T-helper 9 cell (primary cell): Measurements from ENCODE around the gene GNAZ.

Source experiments
- DNase-seq: peaks from one replicate; pipeline ENCODE4 v3.0.0-alpha.2; 2020

GNAZ gene

DNA sequence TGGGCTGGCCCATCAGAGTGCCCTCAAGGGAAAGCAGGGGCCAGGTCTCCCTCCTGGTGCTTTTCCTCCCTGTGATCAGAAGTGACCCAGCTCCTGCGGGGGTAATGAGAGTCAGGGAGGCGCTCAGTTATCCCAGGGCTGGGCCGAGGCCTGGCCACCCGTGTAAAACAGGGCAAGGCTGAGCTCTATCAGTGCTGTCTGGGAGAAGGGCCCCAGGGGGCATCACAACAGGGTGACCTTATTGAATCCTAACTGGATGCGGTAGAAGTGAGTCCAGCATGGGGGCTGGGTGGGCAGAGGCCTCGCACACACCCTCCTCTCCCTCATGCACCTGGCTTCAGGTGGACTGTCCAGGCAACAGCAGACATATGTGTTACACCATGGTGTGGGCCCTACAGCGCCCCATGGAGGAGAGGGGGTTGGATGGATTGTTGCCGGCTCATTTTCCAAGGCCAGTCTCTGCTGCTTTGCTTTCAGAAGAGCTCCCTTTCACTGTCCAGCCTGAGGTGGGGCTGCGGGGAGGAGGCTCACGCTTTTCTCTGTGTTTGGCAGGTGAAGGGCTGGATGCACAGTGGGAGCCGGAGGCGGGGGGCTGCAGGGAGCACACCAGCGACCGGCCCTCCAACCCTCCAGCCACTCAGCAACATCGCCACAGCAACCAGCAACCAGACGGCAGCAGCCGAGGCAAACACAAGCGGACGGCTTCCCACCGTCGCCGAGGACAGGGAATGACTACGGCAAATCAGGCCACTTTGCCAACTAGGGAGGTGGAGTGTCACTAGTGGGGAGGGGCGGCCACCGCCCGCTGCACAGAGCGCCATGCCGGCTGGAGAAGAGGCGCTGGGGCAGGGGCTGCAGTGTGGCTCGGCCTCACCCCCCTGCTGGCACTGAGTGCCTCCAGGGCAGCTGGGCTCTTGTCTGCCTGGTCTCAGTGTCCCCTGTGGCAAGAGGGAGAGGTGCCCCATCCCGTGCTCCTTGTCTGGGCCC lies 24.7 kb downstream of the GNAZ start:
- DNase-seq: no peak

DNA sequence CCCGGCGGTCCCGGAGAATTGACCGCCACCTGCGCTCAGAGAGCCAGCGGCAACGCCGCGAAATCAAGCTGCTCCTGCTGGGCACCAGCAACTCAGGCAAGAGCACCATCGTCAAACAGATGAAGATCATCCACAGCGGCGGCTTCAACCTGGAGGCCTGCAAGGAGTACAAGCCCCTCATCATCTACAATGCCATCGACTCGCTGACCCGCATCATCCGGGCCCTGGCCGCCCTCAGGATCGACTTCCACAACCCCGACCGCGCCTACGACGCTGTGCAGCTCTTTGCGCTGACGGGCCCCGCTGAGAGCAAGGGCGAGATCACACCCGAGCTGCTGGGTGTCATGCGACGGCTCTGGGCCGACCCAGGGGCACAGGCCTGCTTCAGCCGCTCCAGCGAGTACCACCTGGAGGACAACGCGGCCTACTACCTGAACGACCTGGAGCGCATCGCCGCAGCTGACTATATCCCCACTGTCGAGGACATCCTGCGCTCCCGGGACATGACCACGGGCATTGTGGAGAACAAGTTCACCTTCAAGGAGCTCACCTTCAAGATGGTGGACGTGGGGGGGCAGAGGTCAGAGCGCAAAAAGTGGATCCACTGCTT lies 25.5 kb downstream of the GNAZ start:
- DNase-seq: no peak

DNA sequence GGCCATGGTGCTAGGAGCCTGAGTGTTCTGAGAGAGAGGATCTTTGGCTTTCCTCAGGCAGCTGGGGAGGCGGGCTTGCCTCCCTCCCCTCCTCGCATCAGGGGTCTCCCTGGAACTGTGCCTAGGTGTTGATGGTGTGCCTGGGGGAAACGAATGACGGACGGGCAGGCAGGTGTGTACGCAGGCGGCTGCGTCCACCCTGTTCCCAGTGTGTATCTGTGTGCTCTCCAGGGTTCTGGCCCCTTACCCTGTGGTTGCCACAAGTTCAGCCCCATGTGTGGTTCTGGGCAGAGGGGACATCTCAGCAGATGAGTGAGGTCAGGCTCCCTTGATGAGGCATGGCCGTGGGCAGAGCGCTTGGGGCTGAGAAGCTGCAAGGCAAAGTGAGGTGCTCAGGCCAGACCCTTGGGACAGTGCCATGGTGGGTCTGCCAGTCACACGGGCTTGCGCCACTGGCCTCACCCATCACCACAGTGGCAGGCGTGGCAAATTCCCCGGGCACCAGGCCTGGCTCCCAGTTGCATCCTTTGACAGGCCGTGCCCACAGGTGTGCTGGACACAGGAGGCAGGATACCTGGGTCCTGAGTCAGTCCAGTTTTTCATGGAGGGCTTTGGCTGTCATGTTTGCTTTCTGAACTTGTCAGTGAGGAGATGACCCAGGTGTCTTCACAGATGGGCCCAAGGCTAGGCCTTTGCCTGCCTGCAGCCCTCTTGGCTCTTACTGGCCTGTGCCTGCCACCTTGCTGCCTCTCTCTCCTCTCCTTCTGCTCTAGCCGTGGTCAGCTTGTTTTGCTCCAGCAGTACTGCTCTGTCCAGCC lies 27.3 kb downstream of the GNAZ start:
- no peak for DNase-seq

GRCh38 chr22:23098230-23098705 lies 27.9 kb downstream of the GNAZ start:
- no peak for DNase-seq

DNA sequence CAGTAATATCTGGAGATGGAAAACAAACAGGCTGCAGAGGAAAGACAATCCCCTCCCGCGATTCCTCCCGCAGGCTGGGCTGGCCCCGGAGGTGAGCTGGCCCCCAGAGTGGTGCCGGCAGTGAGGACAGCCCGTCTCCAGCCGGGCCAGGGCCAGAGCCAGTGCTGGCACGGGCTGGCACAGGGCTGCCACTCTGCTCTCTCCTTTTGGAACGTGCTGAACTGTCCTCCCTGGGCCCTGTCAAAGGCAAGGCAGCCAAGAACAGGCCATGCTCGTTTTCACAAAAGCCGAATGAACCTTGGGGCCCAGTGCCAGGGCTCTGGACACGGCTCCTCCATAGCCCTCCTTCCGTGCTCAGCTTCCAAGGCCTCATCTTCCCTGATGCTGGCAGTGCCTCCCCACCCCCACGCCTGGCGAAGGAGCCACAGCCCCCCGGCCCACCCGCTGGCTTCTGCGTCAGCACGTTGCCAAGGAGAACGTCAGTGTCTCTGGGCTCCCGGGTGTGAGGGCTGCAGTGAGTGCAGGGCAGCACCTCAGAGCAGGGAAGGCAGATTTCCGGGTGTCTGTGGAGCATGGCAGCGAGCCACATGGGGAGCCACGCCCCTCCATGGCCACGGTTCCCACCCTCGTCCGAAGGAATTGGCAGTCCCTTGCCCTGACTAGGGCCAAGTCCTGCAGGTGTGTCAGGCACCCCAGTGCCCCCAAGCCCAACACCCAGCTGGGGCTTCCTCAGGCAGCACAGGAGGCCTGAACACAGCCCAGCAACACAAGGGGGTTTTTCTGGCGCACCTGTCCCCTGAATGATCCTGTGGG lies 28.6 kb downstream of the GNAZ start:
- DNase-seq: no peak

- DNase-seq: no peak
These were observed 29.1 kb downstream of the GNAZ start for GRCh38 chr22:23099531-23099804.

- DNase-seq: no peak
These were observed 29.9 kb downstream of the GNAZ start for GRCh38 chr22:23100124-23100801.

GRCh38 chr22:23101524-23101923 lies 31.2 kb downstream of the GNAZ start:
- no peak for DNase-seq

DNA sequence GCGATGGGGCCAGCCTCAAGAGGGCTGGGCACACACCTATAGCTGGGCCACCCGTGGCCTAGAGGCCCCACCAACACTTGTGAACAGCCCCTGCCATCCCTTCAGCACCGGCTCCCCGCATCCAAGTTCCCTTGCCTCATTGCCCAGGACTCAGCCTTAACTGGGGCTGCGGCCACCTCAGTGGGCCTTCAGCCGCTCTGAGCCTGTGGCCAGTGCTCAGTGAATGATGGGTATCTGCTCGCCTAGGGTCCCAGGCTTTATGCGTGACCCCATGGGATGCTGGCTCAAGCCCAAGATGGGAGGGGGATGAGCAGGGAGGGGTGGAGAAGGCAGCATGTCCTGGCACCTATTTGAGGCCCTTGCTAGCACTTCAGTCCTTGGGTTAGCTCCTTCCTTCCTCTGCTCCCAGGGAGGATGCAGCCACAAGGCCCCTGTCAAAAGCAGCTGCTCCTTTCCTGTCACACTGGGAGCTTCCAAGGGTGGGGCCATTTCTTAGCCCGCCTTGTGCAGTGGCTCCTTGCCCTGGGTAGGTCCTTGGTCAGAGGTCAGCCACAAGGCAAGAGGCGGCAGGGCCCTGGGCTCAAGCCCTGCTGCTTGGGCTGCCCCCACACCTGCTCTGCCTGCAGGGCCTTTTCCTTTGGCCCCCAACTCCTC lies 31.8 kb downstream of the GNAZ start:
- DNase-seq: no peak

- no peak for DNase-seq
These were observed 32.5 kb downstream of the GNAZ start for GRCh38 chr22:23102776-23103175.

- DNase-seq: no peak
These were observed 33.1 kb downstream of the GNAZ start for GRCh38 chr22:23103199-23103954.

DNA sequence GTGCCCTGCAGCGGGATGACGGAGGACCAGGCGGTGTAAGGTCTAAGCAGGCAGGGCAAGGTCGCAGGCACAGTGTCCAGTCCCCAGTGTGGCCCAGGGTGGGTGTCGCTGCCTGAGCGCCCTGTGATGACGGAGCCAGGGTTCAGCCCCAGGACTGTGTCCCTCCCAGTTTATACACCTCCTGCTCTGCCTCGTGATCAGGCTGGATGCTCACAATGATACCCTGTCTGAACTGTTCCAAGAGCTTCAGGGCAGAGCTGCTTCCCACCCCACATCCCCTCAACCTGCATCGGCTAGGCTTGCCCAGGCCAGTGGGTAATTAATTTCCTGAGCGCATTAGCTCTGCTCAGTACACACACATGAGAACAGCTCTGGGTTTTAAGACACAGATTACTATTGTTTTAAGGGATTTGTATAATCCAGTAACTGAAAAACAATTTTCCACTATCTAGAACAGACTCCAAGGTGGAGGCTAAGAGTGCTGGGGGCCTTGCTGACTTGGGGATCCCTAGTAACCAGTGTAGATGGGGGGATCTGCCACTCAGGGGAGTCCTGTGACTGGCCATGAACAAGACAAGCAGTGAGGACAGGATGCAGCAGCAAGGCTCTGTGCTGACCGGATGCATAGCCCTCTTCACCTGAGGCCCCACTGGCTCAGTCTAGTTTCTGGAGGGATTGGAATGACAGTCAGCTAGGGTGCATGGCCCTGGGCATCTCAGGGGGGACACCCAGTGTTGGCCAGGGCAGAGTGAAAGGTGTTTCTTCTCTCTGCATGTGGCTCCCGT lies 34.1 kb downstream of the GNAZ start:
- no peak for DNase-seq

DNA sequence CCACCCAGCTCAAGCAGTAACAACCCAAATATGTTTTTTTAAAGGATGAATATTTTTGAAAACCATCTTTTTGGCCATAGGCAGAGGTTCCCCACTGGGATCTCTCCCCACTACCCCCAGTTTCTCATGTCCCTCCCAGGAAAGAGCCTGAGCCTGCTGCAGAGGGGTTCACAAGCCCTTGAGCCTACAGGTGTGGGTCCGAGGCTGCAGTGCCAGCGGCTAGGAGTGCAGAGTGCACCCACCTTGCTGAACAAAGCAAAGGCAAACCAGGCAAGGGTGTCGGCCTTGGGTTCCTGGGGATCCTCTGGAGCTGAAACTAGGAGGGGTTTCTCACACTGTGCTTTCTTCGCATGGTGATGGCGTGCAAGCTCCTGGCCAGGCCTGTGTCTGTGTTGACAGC lies 35.0 kb downstream of the GNAZ start:
- DNase-seq: no peak

- no peak for DNase-seq
These were observed 35.6 kb downstream of the GNAZ start for GRCh38 chr22:23105919-23106318.

- no peak for DNase-seq
These were observed 36.0 kb downstream of the GNAZ start for GRCh38 chr22:23106344-23106743.

DNA sequence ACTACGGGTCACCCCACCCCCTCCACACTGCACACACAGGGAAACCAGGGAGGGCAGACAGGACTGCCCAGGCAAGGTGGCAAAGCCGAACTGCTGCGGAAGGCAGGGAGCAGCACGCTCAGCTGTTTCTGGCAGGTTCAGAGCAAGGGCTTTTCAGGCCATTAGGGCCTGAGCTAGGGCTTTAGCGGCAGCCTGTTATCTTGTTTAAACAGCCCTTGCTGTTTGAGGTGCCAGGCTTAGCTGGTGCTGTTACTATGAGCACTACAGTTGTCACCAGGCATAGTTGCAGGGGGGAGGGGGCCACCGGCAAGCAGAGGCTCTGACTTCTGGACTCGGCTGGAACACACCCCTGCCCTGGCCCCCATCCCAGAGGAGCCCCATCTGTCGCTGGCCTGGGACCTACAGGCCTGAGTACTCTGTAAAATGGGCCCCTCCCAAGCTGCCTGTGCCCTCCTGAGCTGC lies 36.6 kb downstream of the GNAZ start:
- DNase-seq: no peak

DNA sequence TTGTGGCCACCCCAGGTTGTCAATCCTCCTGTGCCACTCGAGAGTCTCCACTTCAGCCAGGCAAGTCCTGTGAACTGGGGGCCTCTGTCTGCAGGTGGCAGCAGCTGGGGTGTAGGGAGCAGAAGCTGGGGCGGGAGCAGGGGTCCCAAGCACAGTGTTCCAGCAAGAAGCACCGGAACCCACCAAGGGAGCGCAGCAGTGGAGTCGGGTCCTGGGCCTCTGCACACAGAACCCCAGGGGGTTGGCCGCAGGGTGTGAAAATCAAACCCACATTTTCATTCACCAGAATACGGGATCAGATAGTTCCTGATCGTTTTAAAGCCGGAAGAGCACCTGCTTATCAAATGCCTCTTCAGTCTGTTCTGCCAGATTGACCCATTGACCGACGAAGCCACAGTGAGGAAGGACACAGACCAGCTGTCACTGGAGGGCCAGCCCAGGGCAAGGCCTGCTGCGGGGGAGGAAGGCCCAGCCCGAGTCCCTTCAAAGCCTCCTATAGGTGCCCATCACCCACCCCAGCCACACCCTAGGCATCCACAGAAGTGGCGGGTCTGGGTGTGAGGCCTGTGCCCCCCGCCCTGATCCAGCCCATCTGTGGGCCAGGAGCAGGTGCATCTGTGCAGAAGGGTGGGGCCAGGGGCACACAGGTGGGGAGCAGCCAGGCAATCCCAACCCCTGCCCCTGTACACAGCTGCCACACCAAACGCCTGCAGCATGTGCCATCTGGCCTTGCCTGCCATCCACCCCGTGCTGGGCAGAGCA lies 37.3 kb downstream of the GNAZ start:
- DNase-seq: no peak

GRCh38 chr22:23108249-23109078 lies 38.1 kb downstream of the GNAZ start:
- no peak for DNase-seq
